Muscle layer of colon (tissue), 2 donors: Measurements from ENCODE around the gene NRN1L.

Source experiments
- H3K27ac ChIP-seq: one replicate; pipeline ENCODE4 v1.7.0; 2013; ENCODE audit warnings: low read depth, mild to moderate bottlenecking, low read length, moderate library complexity
- H3K27me3 ChIP-seq, 2 donors: one replicate each; pipeline ENCODE4 v1.7.0; 2013; ENCODE audit warnings: low read length in 2 of 2, mild to moderate bottlenecking in 2 of 2; ENCODE audit not compliant: insufficient read depth in 2 of 2, control insufficient read depth in 1 of 2
- H3K36me3 ChIP-seq: one replicate; pipeline ENCODE4 v1.7.0; 2013; ENCODE audit warnings: mild to moderate bottlenecking, low read length; ENCODE audit not compliant: insufficient read depth
- H3K4me1 ChIP-seq: one replicate; pipeline ENCODE4 v1.7.0; 2013; ENCODE audit warnings: mild to moderate bottlenecking, low read length; ENCODE audit not compliant: insufficient read depth
- H3K4me3 ChIP-seq, 2 donors: one replicate each; pipeline ENCODE4 v1.7.0; 2013; ENCODE audit warnings: low read length in 2 of 2, low read depth in 1 of 2, mild to moderate bottlenecking in 1 of 2, moderate library complexity in 1 of 2
- H3K9ac ChIP-seq: one replicate; pipeline ENCODE4 v1.7.0; 2013; ENCODE audit warnings: low read length
- H3K9me3 ChIP-seq: one replicate; pipeline ENCODE4 v1.7.0; 2013; ENCODE audit warnings: mild to moderate bottlenecking, low read length
- donor health status: abdominal sarcoma.
- donor health status: Adenocarcinoma of cecum.

The NRN1L gene

DNA sequence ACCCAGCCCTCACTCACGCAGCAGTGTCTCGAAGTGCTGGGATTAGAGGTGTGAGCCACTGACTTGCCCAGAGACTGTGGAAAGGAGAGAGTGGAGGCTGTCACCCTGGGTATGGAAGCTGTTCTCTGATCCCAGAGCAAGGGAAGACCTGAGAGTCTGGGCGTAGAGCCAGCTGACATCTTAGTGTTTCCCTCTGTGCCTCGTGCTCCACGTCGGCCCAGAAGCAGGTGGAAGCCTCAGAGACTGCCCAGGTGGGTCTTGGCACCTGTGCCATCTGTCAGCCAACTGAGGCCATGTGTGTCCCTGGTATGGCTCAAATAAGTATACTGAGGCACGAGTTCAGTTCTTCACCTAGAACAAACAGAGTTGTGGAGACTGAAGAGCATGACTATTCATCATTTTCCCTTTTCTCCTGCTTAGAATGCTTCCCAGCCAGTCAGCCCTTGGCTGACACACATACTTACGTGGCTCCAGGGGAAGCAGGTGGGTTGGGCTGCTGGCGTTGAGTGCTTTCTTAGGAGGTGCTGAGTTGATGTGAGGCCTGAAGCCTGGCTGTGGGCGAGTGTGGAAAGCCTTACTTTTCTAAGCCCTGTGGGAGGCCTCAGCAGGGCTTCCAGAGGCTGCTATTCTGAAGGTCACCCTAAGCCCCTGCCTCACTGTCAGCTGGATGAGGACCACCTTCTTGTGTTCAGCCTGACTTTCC, 38.9 kb downstream of the NRN1L start:
- Histone ChIP-seq H3K27ac (no peak overlapping the region), H3K4me3 (no peak overlapping the region), H3K27me3 (no peaks in the 10 kb centered on the region), H3K36me3 (peaks cover 26% of the 10 kb centered on the region), H3K4me1 (no peaks in the 10 kb centered on the region), H3K9ac (no peak overlapping the region), H3K9me3 (no peaks in the 10 kb centered on the region)

DNA sequence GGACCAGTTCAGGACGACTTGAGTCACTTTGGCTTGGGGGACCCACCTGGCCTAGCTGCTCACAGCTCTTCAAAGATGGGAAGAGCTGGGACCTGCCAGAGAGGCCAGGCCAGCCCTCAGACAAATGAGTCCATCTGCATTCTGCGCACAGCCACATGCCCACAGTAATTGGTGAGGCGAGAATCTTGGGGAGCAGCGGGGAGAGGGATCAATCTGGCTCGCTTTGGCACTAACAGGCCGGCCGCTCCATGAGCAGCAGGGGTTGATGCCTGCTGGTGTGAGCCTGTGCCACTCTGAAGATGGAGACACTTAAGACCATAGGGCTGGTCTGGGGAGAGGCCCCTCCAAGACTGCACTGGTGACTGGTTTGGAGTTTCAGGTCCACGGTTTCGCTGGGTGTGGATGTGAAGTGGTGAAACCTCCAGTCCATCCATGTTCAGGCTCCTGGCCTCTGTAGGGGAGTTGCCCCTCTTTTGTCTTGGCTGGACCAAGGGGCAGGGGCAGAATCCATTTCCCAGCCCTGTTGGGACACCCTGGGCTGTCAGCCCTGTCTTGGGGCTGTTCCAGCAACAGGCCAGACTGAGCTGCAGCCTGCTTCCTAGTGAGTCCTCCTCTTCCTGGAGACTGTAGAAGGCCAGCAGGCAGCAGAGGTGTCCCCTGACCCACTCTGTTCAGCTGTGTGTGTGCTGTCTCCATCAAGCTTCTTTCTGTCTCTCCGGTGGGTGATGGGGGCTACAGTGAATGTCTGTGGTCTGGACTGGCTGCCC, 39.6 kb downstream of the NRN1L start:
- Histone ChIP-seq H3K4me1 (no peaks in the 10 kb centered on the region), H3K9me3 (no peaks in the 10 kb centered on the region), H3K27me3 (no peaks in the 10 kb centered on the region), H3K4me3 (no peak overlapping the region), H3K27ac (no peak overlapping the region), H3K36me3 (peaks cover 33% of the 10 kb centered on the region), H3K9ac (no peak overlapping the region)

DNA sequence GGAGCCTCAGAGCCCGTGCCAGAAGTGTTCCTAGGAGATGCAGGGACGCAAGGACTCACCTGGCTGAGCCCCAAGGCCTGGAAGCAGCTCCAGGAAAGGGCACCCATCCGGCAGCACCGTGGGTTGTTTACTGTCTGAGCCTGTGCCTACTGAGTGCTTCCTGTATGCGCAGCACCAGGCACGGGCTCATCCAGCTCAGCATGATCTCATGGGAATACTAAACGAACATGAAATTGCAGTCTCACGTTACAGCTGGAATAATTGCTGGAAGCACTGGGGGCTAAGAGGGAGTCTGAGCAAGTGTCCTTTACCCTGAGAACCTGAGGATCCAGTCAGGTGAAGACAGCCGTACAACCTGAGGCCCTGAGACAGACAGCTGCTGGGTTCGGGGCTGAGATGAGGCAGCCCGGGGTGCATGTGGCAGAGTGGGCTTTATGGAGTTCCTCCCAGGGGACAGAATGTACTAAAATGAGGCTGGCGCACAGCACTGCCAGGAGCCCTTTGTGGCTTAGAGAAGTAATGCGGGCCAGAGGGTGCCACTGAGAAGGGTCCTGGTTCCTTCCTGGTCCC, 41.6 kb downstream of the NRN1L start:
- Histone ChIP-seq H3K9ac (no peak overlapping the region), H3K4me1 (no peaks in the 10 kb centered on the region), H3K9me3 (no peaks in the 10 kb centered on the region), H3K27me3 (no peaks in the 10 kb centered on the region), H3K36me3 (peaks cover 30% of the 10 kb centered on the region), H3K4me3 (no peak overlapping the region), H3K27ac (no peak overlapping the region)

DNA sequence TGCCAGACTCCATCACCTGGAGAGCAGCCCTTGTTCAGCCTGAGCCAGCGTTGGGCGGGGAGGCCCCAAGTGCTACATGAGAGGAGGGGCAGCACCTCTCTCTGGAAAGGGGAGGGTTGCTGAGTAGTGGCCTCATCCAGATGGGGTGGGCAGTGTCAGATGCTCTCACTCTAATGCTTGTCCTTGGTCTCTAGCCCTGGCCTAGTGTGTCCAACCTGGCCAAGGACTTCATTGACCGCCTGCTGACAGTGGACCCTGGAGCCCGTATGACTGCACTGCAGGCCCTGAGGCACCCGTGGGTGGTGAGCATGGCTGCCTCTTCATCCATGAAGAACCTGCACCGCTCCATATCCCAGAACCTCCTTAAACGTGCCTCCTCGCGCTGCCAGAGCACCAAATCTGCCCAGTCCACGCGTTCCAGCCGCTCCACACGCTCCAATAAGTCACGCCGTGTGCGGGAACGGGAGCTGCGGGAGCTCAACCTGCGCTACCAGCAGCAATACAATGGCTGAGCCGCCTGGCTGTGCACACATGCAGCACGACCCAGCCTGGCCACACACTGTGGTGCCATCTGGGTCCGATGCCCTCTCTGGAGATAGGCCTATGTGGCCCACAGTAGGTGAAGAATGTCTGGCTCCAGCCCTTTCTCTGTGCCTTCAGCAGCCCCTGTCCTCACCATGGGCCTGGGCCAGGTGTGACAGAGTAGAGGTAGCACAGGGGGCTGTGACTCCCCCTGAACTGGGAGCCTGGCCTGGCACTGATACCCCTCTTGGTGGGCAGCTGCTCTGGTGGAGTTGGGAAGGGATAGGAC, 42.7 kb downstream of the NRN1L start:
- Histone ChIP-seq H3K4me3 (no peak overlapping the region), H3K9me3 (no peaks in the 10 kb centered on the region), H3K36me3 (peaks cover 30% of the 10 kb centered on the region), H3K27me3 (no peaks in the 10 kb centered on the region), H3K27ac (no peak overlapping the region), H3K4me1 (no peaks in the 10 kb centered on the region), H3K9ac (no peak overlapping the region)

GRCh38 chr16:67928147-67928546, 43.5 kb downstream of the NRN1L start:
- Histone ChIP-seq H3K27ac (no peak overlapping the region), H3K9me3 (no peaks in the 10 kb centered on the region), H3K9ac (no peak overlapping the region), H3K36me3 (peaks cover 30% of the 10 kb centered on the region), H3K4me3 (no peak overlapping the region), H3K27me3 (no peaks in the 10 kb centered on the region), H3K4me1 (no peaks in the 10 kb centered on the region)

DNA sequence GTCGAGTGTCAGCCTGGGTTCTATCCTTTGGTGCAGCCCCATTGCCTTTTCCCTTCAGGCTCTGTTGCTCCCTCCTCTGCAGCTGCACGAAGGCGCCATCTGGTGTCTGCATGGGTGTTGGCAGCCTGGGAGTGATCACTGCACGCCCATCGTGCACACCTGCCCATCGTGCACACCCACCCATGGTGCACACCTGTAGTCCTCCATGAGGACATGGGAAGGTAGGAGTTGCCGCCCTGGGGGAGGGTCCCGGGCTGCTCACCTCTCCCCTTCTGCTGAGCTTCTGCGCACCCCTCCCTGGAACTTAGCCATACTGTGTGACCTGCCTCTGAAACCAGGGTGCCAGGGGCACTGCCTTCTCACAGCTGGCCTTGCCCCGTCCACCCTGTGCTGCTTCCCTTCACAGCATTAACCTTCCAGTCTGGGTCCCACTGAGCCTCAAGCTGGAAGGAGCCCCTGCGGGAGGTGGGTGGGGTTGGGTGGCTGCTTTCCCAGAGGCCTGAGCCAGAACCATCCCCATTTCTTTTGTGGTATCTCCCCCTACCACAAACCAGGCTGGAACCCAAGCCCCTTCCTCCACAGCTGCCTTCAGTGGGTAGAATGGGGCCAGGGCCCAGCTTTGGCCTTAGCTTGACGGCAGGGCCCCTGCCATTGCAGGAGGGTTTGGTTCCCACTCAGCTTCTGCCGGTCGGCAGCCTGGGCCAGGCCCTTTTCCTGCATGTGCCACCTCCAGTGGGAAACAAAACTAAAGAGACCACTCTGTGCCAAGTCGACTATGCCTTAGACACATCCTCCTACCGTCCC, 44.1 kb downstream of the NRN1L start:
- Histone ChIP-seq H3K27me3 (no peaks in the 10 kb centered on the region), H3K4me3 (no peak overlapping the region), H3K9me3 (no peaks in the 10 kb centered on the region), H3K36me3 (peaks cover 27% of the 10 kb centered on the region), H3K9ac (no peak overlapping the region), H3K4me1 (no peaks in the 10 kb centered on the region), H3K27ac (no peak overlapping the region)

GRCh38 chr16:67930191-67930590, 45.5 kb downstream of the NRN1L start:
- Histone ChIP-seq H3K27me3 (no peaks in the 10 kb centered on the region), H3K4me1 (peaks cover 10% of the 10 kb centered on the region), H3K9me3 (no peaks in the 10 kb centered on the region), H3K9ac (no peak overlapping the region), H3K4me3 (no peak overlapping the region), H3K27ac (no peak overlapping the region), H3K36me3 (peaks cover 27% of the 10 kb centered on the region)

GRCh38 chr16:67930678-67931211, 46.1 kb downstream of the NRN1L start:
- no peak overlapping the region for H3K27ac ChIP-seq
- no peak overlapping the region for H3K9ac ChIP-seq
- H3K4me1 ChIP-seq, result peaks cover 13% of the 10 kb centered on the region
- H3K36me3 ChIP-seq, result peaks cover 27% of the 10 kb centered on the region
- H3K9me3 ChIP-seq, result no peaks in the 10 kb centered on the region
- no peaks in the 10 kb centered on the region for H3K27me3 ChIP-seq
- H3K4me3 ChIP-seq, result no peak overlapping the region

- no peaks in the 10 kb centered on the region for H3K27me3 ChIP-seq
- no peaks in the 10 kb centered on the region for H3K9me3 ChIP-seq
- H3K27ac ChIP-seq, result no peak within 1 kb of the TSS
- H3K36me3 ChIP-seq, result peaks cover 26% of the 10 kb centered on the region
- H3K4me1 ChIP-seq, result peaks cover 14% of the 10 kb centered on the region
- H3K4me3 ChIP-seq, result no peak within 1 kb of the TSS
- H3K9ac ChIP-seq, result no peak within 1 kb of the TSS
Measured at GRCh38 chr16:67931712-67932461, 47.2 kb downstream of the NRN1L start, which contains the start of gene CTRL. CTRL (minus strand) TSS chr16:67931862; CDS start chr16:67931852, 10 bp downstream.

DNA sequence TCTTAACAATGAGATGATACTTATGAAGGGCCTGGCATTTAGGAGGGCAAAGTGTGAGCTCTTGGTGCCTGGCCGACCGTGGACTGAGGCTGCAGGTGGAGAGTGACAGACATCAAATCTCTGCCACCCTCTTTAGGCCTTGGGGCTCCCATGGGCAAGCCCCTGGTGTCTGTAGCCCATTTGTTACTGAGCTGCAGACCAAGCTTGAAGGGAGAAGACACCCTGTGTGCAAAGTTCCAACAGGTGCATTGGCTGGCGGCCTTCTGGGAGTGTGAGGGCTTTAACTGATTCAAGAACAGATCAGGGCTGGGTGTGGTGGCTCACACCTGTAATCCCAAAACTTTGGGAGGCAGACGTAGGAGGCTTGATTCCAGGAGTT, 47.8 kb downstream of the NRN1L start:
- no peak overlapping the region for H3K27ac ChIP-seq
- H3K4me3 ChIP-seq, result no peak overlapping the region
- no peaks in the 10 kb centered on the region for H3K27me3 ChIP-seq
- H3K9ac ChIP-seq, result no peak overlapping the region
- no peaks in the 10 kb centered on the region for H3K9me3 ChIP-seq
- peaks cover 20% of the 10 kb centered on the region for H3K4me1 ChIP-seq
- H3K36me3 ChIP-seq, result peaks cover 20% of the 10 kb centered on the region
